HG02938 (cell line): Measurements from ENCODE around the gene STARD10.
A peak's percentile ranks its signal among the peaks of the same experiment; 100 is the strongest.

Experiments used
- ATAC-seq: cut with Tn5 transposase; IDR thresholded peaks from one replicate; pipeline ENCODE4 v1.9.1; 2021; ENCODE audit warnings: mild to moderate bottlenecking, moderate library complexity; ENCODE audit not compliant: unreplicated experiment

Gene STARD10

DNA sequence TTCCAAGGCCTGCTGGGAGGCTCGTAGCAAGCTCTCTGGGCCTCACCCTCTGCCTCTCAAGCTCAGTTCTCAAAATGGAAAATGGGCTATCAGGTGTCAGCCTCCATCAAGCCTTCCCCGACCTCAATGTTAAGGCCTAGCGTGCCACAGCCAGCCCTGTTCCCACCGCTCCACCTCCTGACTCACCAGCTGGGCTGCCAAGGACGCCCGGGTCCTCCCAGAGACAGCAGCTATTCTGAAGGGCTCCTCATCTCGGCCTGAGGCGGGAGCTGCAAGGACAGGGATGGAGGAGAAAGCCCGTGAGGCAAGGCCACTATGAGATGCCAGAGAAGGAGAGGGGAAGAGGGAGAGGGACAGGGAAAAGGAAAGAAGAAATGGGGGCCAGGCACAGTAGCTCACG, 61.5 kb downstream of the STARD10 start:
- no peak for ATAC-seq

DNA sequence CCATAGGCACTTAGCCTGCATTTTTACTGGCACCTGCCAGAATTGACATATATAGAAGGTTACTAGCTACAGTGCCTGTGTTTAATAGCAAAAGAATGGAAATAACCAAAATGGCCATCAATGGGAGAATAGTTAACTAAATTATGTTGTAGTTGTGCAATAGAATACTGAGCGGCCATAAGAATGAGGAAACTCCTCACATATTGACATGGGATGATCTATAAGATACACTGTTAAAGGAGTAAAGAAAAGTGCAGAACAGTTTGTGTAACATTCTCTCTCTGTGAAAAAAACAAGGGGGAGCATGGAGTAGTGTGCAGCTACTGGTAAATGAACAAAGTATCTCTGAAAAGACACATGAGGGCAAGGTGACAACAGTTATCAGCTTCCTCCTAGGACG, 63.1 kb downstream of the STARD10 start:
- ATAC-seq: no peak

GRCh38 chr11:72730243-72730642, 63.6 kb downstream of the STARD10 start:
- ATAC-seq: no peak

- no peak for ATAC-seq
These were observed 66.3 kb downstream of the STARD10 start for GRCh38 chr11:72727521-72727920.

DNA sequence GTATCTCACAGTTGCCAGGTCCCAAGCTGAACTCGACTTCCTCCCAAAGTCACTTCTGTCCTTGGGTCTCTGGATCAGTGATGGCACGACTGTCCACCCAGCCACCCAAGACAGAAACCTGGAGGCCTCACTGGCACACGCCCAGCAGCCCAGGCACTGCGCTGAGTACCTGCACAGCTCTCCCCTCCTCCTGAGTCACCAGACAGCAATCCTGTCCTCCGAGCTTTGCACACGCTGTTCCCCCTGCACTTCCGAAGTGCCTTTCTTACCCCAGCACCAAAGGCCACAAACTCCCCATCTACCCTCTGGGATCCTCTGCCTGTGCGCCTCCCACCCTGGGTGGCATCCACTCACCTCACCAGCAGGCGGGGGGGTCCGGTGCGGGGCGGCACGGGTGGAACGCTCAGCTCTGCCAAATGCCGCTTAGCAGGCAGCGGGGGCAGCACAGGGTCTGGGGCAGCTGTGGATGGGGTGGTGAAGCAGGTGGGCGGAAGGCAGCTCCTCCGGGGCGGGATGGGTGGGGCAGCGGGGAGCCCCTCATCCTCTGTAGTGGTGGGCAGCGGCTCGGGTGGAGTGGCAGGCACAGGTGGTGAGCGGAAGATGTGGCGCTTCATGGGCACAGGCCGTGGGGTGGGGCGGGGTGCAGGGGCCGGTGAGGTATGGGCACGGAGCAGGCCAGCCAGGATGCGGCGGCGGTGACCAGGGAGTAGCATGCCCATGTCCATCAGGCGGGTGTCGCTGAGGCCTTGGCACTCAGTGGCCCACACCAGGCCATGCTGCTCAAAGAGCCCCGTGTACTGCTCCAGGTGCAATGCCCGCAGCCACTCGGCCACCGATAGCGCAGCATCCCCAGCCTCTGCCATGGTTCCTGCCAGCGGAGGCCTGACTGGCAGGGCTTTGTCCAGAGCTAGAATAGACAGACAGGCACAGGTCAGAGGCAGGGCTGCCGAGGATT, 67.3 kb downstream of the STARD10 start:
- ATAC-seq: no peak

DNA sequence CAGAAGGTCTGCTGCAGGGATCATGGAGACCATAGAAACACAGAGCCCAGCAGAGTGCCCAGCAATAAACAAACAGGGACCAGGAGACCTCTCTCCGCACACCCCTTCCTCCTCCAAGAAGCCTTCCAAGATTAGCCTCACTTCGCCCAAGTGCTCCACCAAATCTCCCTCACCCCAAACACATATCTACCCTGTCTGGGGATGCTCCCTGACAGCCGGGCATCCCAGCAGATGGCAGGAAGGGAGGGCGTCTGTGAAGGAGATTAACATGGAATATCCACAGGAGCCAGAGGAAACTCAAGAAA, 68.2 kb downstream of the STARD10 start:
- no peak for ATAC-seq

DNA sequence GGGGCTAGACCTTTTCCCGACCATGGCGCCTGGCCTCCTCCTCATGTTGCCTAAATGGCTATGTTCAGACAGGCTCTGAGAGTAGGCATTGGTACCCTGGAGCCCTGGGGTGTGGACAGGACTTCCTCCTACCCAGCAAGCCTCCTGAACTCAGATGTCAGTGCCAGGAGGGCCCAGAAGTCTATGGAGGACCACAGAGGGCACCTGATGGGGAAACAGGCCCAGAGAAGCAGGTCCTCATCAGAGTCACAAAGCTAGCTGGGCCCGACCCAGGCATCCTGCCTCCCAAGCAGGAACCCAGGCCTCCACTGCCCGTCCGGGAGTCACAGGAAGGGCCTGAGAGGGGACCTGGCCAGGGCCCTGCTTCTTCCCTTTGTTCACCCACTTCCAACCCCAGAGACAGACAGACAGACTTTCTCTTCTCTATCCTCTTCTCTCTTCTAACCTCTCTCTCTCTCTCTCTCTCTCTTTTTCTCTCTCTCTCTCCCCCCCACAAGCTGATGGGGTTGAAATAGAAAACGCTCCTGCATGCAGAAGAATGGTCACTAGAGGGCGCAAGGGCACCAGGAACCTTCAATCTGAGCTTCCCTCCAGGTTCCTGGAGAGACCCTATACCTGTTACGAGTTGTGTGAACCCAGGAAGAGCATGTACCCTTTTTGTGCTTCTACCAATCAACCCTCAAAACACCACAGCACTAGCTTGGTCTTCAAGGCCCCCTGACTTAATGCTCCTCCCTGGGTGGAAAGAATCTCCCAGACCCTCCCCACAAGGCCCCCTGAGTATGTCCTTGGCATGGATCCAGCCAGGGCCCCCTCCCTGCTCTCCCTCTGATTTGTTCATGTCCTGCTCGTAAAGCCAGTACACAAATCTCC, 68.8 kb downstream of the STARD10 start:
- ATAC-seq: no peak

GRCh38 chr11:72724021-72724551, 69.8 kb downstream of the STARD10 start:
- no peak for ATAC-seq

DNA sequence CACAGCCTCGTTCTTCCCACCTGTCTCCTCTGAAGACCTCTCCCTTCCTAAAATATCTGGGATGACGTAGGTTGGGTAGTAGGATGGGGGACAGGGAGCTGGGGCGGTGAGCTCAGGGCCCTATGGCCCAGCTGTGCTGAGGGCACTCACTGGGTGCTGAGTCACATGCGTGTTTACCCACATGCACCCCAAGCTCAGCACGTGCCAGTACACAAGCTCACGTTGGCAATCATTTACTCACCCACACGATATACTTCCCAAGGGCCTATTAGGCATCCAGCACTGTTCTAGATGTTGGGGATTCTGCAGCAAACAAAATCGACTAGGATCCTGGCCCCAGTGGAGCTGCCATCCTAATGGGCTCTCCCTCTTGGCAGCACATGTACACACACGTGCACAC, 70.3 kb downstream of the STARD10 start:
- ATAC-seq: no peak

- peak; percentile 68 for ATAC-seq
These were observed 71.6 kb downstream of the STARD10 start for GRCh38 chr11:72722050-72722748.

DNA sequence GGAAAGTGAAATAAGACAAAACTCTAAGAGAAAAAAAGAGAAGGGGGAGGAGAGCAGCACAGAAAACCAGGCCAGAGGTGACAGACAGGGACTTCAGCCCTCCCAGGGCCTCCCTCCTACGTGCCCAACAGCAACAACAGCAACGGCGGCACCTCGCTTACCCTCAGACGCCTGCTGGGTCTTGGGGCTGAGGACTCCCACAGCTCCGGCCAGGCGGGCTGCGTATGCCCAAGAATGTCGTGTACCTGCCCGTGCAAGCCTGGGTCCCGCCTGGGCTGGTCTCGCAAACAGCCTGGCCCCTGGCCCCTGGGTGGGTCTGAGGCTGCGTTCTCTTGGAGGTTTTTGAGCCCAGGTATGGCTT, 72.2 kb downstream of the STARD10 start:
- no peak for ATAC-seq

GRCh38 chr11:72721276-72721675, 72.6 kb downstream of the STARD10 start:
- no peak for ATAC-seq

DNA sequence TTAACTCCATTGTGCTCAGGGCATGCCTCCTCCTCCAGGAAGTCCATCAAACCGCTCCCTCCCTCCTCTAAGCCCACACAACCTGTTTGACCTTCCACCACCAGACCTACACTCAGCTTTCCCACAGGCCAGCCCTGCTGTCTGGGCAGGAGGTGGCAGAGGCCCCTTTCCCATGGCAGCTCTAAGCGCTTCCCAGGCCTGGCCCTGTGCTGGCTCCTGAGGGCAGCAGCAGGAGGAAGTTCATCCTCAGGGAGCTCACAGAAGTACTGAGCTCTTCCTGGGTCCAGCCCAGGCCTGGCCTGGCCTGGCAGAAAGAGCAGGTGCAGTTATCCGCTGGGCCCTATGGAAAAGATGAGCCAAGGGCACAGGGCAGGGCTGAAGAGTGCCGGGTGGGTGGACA, 73.1 kb downstream of the STARD10 start:
- ATAC-seq: no peak

- ATAC-seq: no peak
These were observed 73.8 kb downstream of the STARD10 start for GRCh38 chr11:72720047-72720446.

- no peak for ATAC-seq
These were observed 74.3 kb downstream of the STARD10 start for GRCh38 chr11:72719551-72719950.

DNA sequence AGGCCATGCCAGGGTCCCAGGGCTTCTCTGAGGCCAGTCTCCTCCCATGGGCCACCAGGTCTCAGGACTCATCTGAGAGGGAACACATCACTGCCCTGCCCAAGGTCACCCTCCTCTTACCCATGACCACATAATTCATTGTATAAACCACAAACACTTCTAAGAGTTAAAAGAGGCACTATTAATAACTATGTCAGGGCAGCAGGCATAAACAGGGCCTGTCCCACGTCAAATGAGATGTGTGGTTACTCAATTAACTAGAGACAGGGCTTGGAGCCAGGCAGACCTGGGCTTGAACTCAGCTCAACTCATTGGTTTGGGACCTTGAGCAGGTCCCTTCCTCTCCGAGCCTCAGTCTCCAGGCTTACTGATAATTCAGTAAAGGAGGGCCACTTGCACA, 74.7 kb downstream of the STARD10 start:
- no peak for ATAC-seq

DNA sequence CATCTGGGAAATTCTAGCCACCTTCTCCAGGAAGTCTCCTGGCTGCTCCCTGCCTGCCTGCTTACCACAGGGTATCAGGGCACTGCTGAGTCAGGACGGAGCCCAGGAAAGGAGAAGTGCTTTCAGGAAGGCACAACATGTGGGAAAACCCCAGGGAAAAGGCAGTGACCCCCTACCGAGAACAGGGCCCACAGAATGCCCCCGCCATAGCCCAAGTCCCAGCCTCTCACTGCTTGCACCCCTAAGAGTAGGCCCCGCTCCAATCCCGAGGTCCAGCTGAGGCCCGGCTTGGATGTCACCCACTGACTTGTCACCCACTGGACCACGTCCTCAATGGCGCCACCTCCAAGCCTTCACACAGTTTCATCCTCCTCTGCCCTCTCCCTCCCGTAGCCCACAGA, 75.7 kb downstream of the STARD10 start:
- ATAC-seq: no peak

DNA sequence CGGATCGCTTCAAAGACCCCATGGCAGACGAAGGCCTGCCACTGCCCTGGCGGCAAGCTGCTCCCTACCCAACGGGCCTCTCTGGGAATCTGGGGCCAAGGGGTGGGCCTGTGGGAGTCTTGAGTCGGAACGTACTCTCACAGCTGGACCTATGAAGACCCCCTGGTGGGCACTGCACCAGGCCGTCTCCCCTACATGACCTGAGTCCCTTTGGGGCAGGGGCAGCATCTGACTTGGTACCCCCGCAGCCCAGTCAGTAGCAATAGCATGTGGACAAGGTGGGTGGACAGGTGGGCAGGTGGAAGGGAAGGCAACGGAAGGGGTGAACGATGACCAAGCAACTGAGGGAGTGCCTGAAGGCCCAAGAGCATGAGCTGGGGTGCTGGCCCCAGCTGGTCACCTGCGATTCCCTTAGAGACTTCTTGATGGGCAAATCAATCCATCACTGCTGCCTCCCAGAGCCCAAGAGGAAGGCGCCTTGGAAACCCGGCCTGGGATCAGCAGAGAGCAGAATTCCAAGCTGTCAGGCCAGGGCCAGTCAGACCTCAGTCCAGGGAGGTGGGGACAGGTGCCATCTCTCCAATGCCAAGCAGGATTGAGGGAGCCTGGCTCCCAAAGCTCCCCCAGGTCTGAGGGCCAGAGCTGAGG, 76.9 kb downstream of the STARD10 start:
- no peak for ATAC-seq

- ATAC-seq: no peak
These were observed 77.6 kb downstream of the STARD10 start for GRCh38 chr11:72716290-72716689.

DNA sequence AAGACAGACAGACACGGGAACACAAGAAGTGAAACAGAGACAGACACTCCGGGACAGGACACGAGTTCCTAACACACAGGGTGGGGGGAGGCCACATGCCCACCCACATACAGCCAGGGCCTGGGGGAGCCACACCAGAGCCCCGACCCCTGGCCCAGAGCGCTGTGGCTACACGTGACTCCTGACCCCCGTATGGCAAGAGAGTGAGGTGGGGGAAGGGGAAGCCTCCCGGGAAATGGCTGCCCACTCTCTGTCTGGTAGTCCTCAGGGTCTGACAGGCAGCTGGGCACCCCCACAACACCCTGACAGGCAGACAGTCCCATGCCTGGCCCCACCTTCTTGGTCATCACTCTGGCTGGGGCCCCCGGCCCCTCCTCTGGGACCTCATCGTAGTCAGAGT, 81.0 kb downstream of the STARD10 start:
- no peak for ATAC-seq
